Loucy (cell line): ENCODE data around the gene MYF6.

Source experiments
- H2AFZ ChIP-seq: fragments of 200-600 bp; sonication (generic); 2 replicates; pipeline ENCODE4 v1.6.0; 2016; ENCODE audit warnings: antibody characterized with exemption, mild to moderate bottlenecking, low read length, moderate library complexity
- H3F3A ChIP-seq: fragments of 200-600 bp; 2 replicates; pipeline ENCODE4 v1.6.0; 2016; ENCODE audit warnings: antibody characterized with exemption, low read depth, mild to moderate bottlenecking
- H3K27me3 ChIP-seq: fragments of 200-600 bp; sonication (generic); 2 replicates; pipeline ENCODE4 v1.6.1; 2014; ENCODE audit warnings: low read length, mild to moderate bottlenecking; ENCODE audit not compliant: insufficient read depth, poor library complexity, severe bottlenecking
- H3K36me3 ChIP-seq: fragments of 200-600 bp; sonication (generic); 2 replicates; pipeline ENCODE4 v1.6.1; 2016; ENCODE audit warnings: low read length; ENCODE audit not compliant: insufficient read depth
- H3K4me1 ChIP-seq: fragments of 200-600 bp; sonication (generic); 2 replicates; pipeline ENCODE4 v1.5.1; 2014; ENCODE audit warnings: low read length, mild to moderate bottlenecking; ENCODE audit not compliant: insufficient read depth, poor library complexity, severe bottlenecking
- H3K4me2 ChIP-seq: fragments of 200-600 bp; sonication (generic); 2 replicates; pipeline ENCODE4 v1.6.0; 2014; ENCODE audit warnings: antibody characterized with exemption, low read length, low read depth, mild to moderate bottlenecking; ENCODE audit not compliant: poor library complexity, severe bottlenecking
- H3K4me3 ChIP-seq: fragments of 200-600 bp; sonication (generic); 2 replicates; pipeline ENCODE4 v1.5.1; 2014; ENCODE audit warnings: low read length, mild to moderate bottlenecking, mixed read lengths; ENCODE audit not compliant: poor library complexity, severe bottlenecking
- H3K79me2 ChIP-seq: fragments of 200-600 bp; sonication (generic); 2 replicates; pipeline ENCODE4 v1.6.1; 2014; ENCODE audit warnings: low read length; ENCODE audit not compliant: insufficient read depth
- H3K9ac ChIP-seq: fragments of 200-600 bp; sonication (generic); 2 replicates; pipeline ENCODE4 v1.6.0; 2014; ENCODE audit warnings: mild to moderate bottlenecking, low read depth, low read length, moderate library complexity; ENCODE audit not compliant: poor library complexity, severe bottlenecking
- H3K9me2 ChIP-seq: fragments of 200-600 bp; sonication (generic); replicated peaks from 2 replicates; pipeline ENCODE4 v1.6.1; 2016; ENCODE audit warnings: low read depth, low read length, mixed read lengths
- H3K9me3 ChIP-seq: fragments of 200-600 bp; sonication (generic); 2 replicates; pipeline ENCODE4 v1.6.1; 2014; ENCODE audit warnings: mild to moderate bottlenecking, antibody characterized with exemption, low read length, low read depth; ENCODE audit not compliant: insufficient read depth
- H4K20me1 ChIP-seq: fragments of 200-600 bp; sonication (generic); 2 replicates; pipeline ENCODE4 v1.6.0; 2014; ENCODE audit warnings: antibody characterized with exemption, low read length, mild to moderate bottlenecking; ENCODE audit not compliant: insufficient read depth, poor library complexity, severe bottlenecking
- EZH2phosphoT487 ChIP-seq: fragments of 200-600 bp; IDR thresholded peaks from 2 replicates; pipeline ENCODE4 v1.6.1; 2018; ENCODE audit warnings: antibody characterized with exemption, mild to moderate bottlenecking, moderate library complexity, borderline replicate concordance
- TF ChIP-seq, protein P1 (sequence below): fragments of 200-600 bp; sonication (generic); conservative IDR thresholded peaks from 2 replicates; pipeline ENCODE4 v1.5.1; 2014; ENCODE audit warnings: mild to moderate bottlenecking, antibody characterized with exemption, low read length

The MYF6 gene

DNA sequence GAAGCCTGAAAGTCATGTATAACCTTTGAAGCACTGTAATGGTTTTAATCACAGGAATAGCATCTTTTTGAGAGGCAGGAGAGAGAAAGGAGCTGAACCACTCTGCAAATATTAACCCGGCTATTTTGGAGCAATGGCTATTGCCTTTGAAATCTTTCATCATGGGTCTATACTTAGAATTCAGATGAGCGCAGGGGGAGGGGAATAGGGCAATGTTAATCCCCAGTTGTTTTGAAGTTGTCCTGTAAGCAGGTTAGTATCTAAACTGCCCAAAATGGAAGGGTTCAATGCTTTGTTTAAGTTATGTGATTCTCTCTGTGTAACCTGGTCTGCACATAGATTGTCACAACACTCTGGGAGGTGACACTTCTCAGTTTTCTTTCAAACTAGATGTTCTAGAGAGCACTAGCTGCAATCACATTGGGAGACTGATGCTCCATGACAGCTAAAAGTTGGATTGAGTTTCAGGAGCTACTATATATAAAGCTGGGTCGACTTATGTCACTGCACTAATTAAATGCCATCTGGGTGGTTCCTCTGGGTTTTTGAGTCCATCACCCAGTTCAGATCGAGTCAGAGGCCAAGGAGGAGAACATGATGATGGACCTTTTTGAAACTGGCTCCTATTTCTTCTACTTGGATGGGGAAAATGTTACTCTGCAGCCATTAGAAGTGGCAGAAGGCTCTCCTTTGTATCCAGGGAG lies at the start of gene MYF6:
MYF6 (plus strand) TSS at position 509 of the 704 bp plus-strand sequence; CDS start at position 595, 86 bp downstream.
- H4K20me1 ChIP-seq = no peaks in the 10 kb centered on the region
- H3K4me1 ChIP-seq = no peaks in the 10 kb centered on the region
- TF ChIP-seq, protein P1, sequence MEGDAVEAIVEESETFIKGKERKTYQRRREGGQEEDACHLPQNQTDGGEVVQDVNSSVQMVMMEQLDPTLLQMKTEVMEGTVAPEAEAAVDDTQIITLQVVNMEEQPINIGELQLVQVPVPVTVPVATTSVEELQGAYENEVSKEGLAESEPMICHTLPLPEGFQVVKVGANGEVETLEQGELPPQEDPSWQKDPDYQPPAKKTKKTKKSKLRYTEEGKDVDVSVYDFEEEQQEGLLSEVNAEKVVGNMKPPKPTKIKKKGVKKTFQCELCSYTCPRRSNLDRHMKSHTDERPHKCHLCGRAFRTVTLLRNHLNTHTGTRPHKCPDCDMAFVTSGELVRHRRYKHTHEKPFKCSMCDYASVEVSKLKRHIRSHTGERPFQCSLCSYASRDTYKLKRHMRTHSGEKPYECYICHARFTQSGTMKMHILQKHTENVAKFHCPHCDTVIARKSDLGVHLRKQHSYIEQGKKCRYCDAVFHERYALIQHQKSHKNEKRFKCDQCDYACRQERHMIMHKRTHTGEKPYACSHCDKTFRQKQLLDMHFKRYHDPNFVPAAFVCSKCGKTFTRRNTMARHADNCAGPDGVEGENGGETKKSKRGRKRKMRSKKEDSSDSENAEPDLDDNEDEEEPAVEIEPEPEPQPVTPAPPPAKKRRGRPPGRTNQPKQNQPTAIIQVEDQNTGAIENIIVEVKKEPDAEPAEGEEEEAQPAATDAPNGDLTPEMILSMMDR = no peak
- no peaks in the 10 kb centered on the region; the same call in 1 of the 2 replicates for H3K9me3 ChIP-seq
- no peak within 1 kb of the TSS for H2AFZ ChIP-seq
- H3K4me2 ChIP-seq = no peak within 1 kb of the TSS
- no peaks in the 10 kb centered on the region for H3K27me3 ChIP-seq
- no peak within 1 kb of the TSS for H3K9ac ChIP-seq
- H3K79me2 ChIP-seq = no peaks in the 10 kb centered on the region
- no peak within 1 kb of the TSS for H3K4me3 ChIP-seq
- no peaks in the 10 kb centered on the region for H3K9me2 ChIP-seq
- no peaks in the 10 kb centered on the region for H3K36me3 ChIP-seq
- H3F3A ChIP-seq = no peaks in the 10 kb centered on the region

DNA sequence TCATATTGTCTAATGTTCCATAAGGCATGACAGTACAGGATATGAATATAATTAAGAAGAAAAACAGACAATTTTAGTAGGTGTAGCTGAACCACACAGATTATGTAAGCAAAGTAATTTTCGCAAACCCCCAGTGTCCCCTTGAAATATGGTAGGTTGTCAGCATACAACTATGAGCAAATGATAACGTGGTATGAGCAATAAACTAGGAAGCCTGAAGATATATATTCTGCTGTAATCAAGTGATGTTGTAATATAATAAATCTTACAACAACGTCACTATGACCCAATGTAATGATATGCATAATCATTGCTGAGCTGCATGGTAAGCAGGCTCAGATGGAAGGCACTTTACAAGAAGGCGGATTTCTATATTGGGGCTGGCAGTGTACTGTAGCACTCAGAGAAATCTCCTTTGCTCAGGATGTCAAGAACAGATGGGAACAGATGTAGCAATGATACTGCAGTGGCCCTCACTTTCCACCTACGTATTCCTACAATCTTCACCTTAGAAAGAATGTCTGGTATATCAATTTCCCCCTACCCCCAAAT lies 47.8 kb upstream of the MYF6 start:
- H3K27me3 ChIP-seq = no peaks in the 10 kb centered on the region
- no peak overlapping the region for H3K9ac ChIP-seq
- no peaks in the 10 kb centered on the region for H3K79me2 ChIP-seq
- H3K4me1 ChIP-seq = no peaks in the 10 kb centered on the region
- H3F3A ChIP-seq = no peaks in the 10 kb centered on the region
- no peak overlapping the region for H2AFZ ChIP-seq
- H3K9me2 ChIP-seq = 0 out of 2 replicates have a peak, but pooled peaks cover 6% of the 10 kb centered on the region
- no peaks in the 10 kb centered on the region for H3K36me3 ChIP-seq
- H4K20me1 ChIP-seq = no peaks in the 10 kb centered on the region
- H3K4me2 ChIP-seq = no peak overlapping the region
- no peak overlapping the region for H3K4me3 ChIP-seq
- H3K9me3 ChIP-seq = no peaks in the 10 kb centered on the region
- no peak for TF ChIP-seq EZH2phosphoT487
- TF ChIP-seq, protein P1 = no peak

DNA sequence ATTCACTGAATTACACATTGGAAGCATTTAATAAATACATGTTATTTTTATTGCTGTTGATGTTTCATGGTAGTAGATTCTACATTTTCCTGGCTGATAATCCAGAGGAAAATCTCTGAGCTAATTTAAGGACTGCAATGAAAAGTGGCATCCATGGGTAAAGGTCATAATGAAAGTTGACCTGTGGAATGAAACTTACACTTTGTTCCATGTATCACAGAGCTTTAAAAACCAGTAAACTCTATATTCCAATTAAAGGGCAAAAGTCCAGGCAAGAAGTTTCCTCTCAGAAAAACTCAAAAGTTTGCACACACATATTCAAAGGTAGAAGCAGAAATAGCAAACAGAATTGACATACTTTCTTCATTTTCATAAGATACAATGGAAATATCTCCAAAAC lies 44.8 kb upstream of the MYF6 start:
- TF ChIP-seq EZH2phosphoT487 = no peak
- TF ChIP-seq, protein P1 = no peak
- Histone ChIP-seq H3K79me2 (no peaks in the 10 kb centered on the region), H3F3A (no peaks in the 10 kb centered on the region), H4K20me1 (no peaks in the 10 kb centered on the region), H3K9me2 (no peaks in the 10 kb centered on the region), H3K36me3 (no peaks in the 10 kb centered on the region), H3K9ac (no peak overlapping the region), H3K4me1 (no peaks in the 10 kb centered on the region), H3K9me3 (no peaks in the 10 kb centered on the region), H3K4me2 (no peak overlapping the region), H3K27me3 (no peaks in the 10 kb centered on the region), H3K4me3 (no peak overlapping the region), H2AFZ (no peak overlapping the region)
